Neuron (in vitro differentiated cells): ENCODE data around the gene ATG7.

Experiments
- H2AFZ ChIP-seq: one replicate; pipeline ENCODE4 v1.6.1; 2013; ENCODE audit warnings: low read depth, mild to moderate bottlenecking, inconsistent platforms, low read length, moderate library complexity
- H3K27me3 ChIP-seq: one replicate; pipeline ENCODE4 v1.6.1; 2013; ENCODE audit warnings: low read length; ENCODE audit not compliant: insufficient read depth
- H3K36me3 ChIP-seq: one replicate; pipeline ENCODE4 v1.6.1; 2013; ENCODE audit warnings: low read length; ENCODE audit not compliant: insufficient read depth
- H3K4me1 ChIP-seq: one replicate; pipeline ENCODE4 v1.6.1; 2013; ENCODE audit warnings: low read length; ENCODE audit not compliant: insufficient read depth
- H3K4me3 ChIP-seq: 2 replicates; pipeline ENCODE4 v1.5.1; 2013; ENCODE audit warnings: mild to moderate bottlenecking, low read length, moderate library complexity
- H3K9me3 ChIP-seq: one replicate; pipeline ENCODE4 v1.6.1; 2013; ENCODE audit warnings: low read length

Gene ATG7

DNA sequence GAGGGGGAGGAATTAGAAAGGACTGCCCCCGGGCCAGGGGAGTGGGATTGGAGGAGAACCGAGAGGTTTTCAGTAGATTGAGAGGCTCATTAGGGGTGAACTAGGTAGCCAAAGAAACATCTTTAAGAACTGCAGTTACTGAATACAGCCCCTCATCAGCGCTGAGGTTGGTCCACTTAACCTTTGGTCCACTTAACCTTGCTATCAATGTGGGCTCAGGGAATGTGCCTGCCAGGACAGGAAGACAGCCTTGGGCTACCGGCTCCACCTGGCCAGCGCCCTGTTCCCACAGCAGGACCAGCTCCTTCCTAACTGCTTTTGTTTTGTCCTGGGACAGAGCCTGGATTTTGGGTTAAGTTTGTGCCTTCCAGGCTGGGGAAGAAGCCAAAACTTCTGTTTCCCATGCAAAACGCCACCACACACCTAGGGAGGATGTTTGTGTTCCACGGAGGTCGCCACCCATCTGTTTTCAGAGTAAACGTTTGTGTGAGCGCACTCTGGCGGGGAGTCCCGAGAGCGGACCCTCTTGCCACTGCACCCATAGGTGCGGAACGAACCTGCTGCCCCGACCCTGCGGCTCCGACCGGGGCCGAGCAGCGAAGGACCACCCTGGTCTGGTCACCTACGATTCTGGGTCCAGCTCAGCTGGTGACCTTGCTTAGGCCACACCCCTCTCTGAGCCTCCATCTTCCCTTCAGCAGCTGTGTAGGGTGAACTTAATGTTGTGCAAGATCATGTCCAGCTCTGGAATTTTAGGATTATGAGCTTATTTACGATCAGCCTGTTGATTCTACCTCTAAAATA lies 264.1 kb downstream of the ATG7 start:
- H3K9me3 ChIP-seq: peaks cover 2% of the 10 kb centered on the region
- no peaks in the 10 kb centered on the region for H3K36me3 ChIP-seq
- no peak overlapping the region for H2AFZ ChIP-seq
- no peak overlapping the region for H3K4me3 ChIP-seq
- H3K4me1 ChIP-seq: peaks cover 13% of the 10 kb centered on the region
- no peaks in the 10 kb centered on the region for H3K27me3 ChIP-seq

DNA sequence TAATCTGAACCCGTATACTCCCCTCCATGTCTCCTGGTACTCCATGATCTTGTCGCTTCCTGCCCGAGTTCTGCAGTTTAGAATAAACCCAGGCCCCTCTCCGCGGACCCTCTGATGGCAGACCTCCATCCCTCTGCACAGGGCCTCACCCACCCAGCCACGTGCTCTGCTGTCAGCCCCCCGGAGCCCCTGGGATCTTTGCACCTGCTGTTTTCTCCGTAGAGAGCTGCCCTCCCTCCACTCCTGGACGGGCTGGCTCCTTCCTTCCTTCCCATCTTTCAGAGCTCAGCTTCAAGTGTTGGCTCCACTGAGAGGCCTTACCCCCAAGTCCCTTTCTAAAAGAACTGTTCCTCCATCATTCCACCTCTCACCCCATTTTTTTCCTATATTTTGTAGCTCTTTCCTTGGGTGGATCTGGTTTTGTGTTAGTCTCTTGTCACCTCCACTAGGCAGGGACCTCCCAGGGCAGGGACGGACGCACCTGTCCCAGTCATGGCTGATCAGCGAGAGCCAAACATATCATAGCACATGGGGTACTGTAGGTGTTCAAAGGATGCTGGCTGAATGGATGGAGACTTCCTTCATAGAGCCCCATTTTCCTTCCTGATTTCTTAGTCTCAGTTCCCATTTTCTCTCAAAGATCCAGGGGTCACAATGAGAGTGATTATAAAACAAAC lies 264.9 kb downstream of the ATG7 start:
- Histone ChIP-seq H3K9me3 (peaks cover 2% of the 10 kb centered on the region), H3K27me3 (no peaks in the 10 kb centered on the region), H3K4me1 (peaks cover 13% of the 10 kb centered on the region), H3K4me3 (no peak overlapping the region), H2AFZ (no peak overlapping the region), H3K36me3 (no peaks in the 10 kb centered on the region)

GRCh38 chr3:11538581-11538980 lies 266.4 kb downstream of the ATG7 start:
- H3K9me3 ChIP-seq: peaks cover 2% of the 10 kb centered on the region
- H3K4me3 ChIP-seq: no peak overlapping the region
- H2AFZ ChIP-seq: no peak overlapping the region
- H3K36me3 ChIP-seq: no peaks in the 10 kb centered on the region
- H3K4me1 ChIP-seq: no peaks in the 10 kb centered on the region
- no peaks in the 10 kb centered on the region for H3K27me3 ChIP-seq

DNA sequence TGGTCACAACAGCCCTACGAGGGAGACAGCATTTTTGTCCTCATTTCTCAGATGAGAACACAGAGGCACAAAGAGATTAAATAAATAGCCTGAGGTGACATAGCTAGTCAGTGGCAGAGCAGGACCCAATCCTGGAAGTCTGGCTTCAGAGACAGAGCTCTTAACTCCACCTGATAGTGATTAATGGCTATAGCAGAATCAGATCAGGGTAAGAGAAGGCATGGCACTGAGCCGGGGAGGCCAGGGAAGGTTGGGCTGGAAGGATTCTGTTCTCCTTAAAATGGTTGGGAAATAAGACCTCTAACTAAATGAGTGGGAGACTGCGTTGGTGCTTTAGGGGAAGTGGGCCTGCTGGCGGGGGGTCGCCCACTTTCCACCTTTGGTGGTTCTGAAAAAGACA lies 267.0 kb downstream of the ATG7 start:
- Histone ChIP-seq H3K4me1 (no peaks in the 10 kb centered on the region), H2AFZ (no peak overlapping the region), H3K27me3 (no peaks in the 10 kb centered on the region), H3K36me3 (no peaks in the 10 kb centered on the region), H3K9me3 (peaks cover 2% of the 10 kb centered on the region), H3K4me3 (no peak overlapping the region)

DNA sequence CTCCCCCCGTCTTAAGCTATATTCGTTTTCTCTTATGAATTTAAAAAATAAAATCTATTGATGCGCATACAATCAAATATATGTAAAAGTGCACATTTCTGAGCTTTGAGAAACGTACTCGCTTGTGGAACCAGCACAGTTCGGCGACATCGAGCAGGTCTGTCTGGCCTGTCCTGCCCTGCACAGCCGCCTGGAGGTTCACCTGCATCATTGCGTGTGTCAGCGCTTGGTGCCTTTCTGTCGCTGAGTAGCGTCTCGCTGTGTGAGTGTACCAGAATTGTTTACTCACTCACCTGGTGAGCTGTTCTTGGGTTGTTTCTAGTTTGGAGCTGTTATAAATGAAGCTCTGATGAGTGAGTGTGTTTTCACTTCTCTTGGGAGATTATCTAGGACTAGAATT lies 267.5 kb downstream of the ATG7 start:
- Histone ChIP-seq H3K27me3 (no peaks in the 10 kb centered on the region), H3K4me3 (no peak overlapping the region), H2AFZ (no peak overlapping the region), H3K4me1 (no peaks in the 10 kb centered on the region), H3K36me3 (no peaks in the 10 kb centered on the region), H3K9me3 (peaks cover 2% of the 10 kb centered on the region)

- Histone ChIP-seq H3K4me1 (no peaks in the 10 kb centered on the region), H3K4me3 (no peak overlapping the region), H2AFZ (no peak overlapping the region), H3K27me3 (no peaks in the 10 kb centered on the region), H3K9me3 (peaks cover 2% of the 10 kb centered on the region), H3K36me3 (no peaks in the 10 kb centered on the region)
Observed at GRCh38 chr3:11541321-11542303, 269.4 kb downstream of the ATG7 start.

GRCh38 chr3:11542551-11542950 lies 270.4 kb downstream of the ATG7 start:
- Histone ChIP-seq H3K27me3 (no peaks in the 10 kb centered on the region), H3K4me1 (no peaks in the 10 kb centered on the region), H3K9me3 (peaks cover 2% of the 10 kb centered on the region), H2AFZ (no peak overlapping the region), H3K4me3 (no peak overlapping the region), H3K36me3 (no peaks in the 10 kb centered on the region)

DNA sequence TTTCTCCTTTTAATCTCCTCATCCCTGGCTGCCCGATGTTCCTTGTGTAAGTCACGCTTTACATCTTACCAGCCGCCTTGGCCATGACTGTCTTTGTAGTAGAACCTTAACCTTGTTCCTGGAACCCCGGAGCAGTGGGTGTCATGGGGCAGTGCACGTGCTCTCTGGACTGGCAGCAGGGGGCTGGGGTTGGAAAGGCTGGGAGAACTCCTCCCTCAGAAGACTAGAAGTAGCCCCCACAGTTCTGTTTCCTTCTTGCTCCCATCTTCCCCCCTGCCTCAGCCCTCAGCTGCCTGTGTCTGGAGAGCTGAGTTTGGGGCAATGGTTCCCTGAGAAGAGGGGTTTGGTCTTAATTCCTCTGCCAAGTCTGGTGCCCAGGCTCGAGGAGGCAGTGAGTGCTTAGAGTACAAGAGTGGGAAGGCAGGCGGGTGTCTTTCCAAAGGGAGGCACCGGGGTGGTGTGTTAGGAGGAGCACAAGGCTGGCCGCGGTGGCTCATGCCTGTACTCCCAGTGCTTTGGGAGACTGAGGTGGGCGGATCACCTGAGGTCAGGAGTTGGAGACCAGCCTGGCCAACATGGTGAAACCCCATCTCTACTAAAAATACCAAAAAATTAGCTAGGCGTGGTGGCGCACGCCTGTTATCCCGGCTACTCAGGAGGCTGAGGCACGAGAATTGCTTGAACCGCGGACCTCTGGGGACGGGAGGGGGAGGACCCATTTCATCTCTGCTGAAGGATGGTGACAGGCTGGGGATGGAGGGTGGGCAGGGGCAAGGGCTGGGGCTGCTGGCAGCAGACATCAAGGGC lies 271.1 kb downstream of the ATG7 start:
- no peaks in the 10 kb centered on the region for H3K9me3 ChIP-seq
- no peaks in the 10 kb centered on the region for H3K36me3 ChIP-seq
- H2AFZ ChIP-seq: no peak overlapping the region
- H3K27me3 ChIP-seq: no peaks in the 10 kb centered on the region
- no peak overlapping the region for H3K4me3 ChIP-seq
- no peaks in the 10 kb centered on the region for H3K4me1 ChIP-seq

DNA sequence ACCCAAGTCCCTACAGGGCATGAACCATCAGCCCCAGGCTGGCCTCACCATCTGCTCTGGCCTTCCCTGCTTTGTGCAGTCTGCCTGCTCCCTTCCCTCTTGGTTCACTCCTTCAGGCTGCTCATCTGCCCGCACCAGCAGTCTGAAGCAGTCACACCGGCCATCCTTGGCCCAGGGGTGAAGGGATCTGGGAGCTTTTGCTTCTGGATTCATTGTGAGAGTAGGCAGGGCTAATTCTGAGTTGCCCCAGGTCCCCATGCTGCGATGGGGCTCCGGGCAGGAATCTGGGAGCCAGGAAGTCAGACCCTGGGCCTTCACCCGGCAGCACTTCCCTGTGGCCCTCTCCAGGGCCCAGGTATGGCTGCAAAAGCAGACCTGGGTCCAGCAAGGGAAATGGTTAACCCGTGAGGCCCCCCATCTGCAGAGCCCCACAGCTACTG lies 271.8 kb downstream of the ATG7 start:
- no peak overlapping the region for H3K4me3 ChIP-seq
- no peak overlapping the region for H2AFZ ChIP-seq
- H3K9me3 ChIP-seq: no peaks in the 10 kb centered on the region
- no peaks in the 10 kb centered on the region for H3K4me1 ChIP-seq
- H3K27me3 ChIP-seq: no peaks in the 10 kb centered on the region
- H3K36me3 ChIP-seq: no peaks in the 10 kb centered on the region

GRCh38 chr3:11544412-11545181 lies 272.4 kb downstream of the ATG7 start:
- no peak overlapping the region for H3K4me3 ChIP-seq

DNA sequence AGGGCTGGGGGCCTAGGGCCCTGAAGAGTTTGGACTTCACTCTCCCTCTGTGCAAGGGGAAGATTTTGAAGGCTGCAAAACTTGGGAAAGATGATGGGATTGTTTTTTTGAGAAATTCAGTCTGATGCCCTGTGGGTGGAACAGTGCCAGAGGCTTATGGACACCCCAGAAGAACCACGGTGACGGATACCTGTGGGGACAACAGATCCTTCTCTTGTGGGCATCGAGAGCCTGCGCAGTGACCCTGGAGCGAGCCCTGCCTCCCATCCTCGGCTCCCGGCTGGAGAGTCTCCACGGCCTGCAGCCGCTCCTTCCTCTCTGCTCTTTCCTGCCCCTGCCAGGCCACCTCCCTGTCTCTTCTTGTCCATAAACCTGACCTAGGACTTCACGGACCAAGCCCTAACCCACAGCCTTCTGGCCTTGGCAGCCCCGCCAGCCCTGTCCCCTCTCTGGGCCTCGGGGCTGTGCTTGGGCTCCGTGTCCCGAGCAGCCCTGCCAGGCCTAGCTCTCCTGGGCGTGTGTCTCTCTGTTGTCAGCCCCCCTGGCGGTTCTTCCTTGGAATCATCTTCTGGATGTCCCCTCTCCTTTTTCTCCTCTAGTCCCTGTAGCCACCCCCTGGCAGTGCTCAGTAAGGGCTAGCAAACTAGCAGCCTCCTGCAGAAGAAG lies 273.1 kb downstream of the ATG7 start:
- Histone ChIP-seq H3K36me3 (no peaks in the 10 kb centered on the region), H3K27me3 (no peaks in the 10 kb centered on the region), H2AFZ (no peak overlapping the region), H3K9me3 (no peaks in the 10 kb centered on the region), H3K4me1 (no peaks in the 10 kb centered on the region), H3K4me3 (no peak overlapping the region)

More at GRCh38 chr3:11544412-11545181, 272.4 kb downstream of the ATG7 start:
- Histone ChIP-seq H3K27me3 (no peaks in the 10 kb centered on the region), H3K9me3 (no peaks in the 10 kb centered on the region), H3K36me3 (no peaks in the 10 kb centered on the region), H3K4me1 (no peaks in the 10 kb centered on the region), H2AFZ (no peak overlapping the region)
